Activated CD8-positive, alpha-beta T cell treated with anti-CD3 and anti-CD28 coated beads for 36 hours (primary cell): ENCODE data around the gene TAF4. TPM values are rescaled to one million over a fixed set of nuclear protein-coding genes. Genes with fewer than 3 reads are reported as not detected.

Source experiments
- ATAC-seq: fragments of 200-7000 bp; cut with Tn5 transposase; one replicate; pipeline ENCODE4 v1.10.0; 2021; ENCODE audit warnings: mild to moderate bottlenecking, moderate library complexity
- CTCF ChIA-PET: fragments of 350-600 bp; sonication (Branson Sonifier 250); formaldehyde crosslinking; loops from one replicate; lab custom pipeline; 2021; ENCODE audit warnings: antibody characterized with exemption; lab: Charles Lee
- POLR2A ChIA-PET: fragments of 350-600 bp; sonication (Branson Sonifier 250); formaldehyde crosslinking; loops from one replicate; lab custom pipeline; 2021; ENCODE audit warnings: antibody characterized with exemption; lab: Charles Lee
- DNase-seq: peaks from one replicate; pipeline ENCODE4 v3.0.0-alpha.2; 2020
- H3K27ac Mint-ChIP-seq: one replicate; pipeline ENCODE4 v1.8.0; 2021; ENCODE audit warnings: mild to moderate bottlenecking, mixed read lengths
- H3K27me3 Mint-ChIP-seq: one replicate; pipeline ENCODE4 v1.8.0; 2021; ENCODE audit warnings: mixed read lengths
- H3K36me3 Mint-ChIP-seq: one replicate; pipeline ENCODE4 v1.8.0; 2021; ENCODE audit warnings: low read depth, mixed read lengths
- H3K4me1 Mint-ChIP-seq: one replicate; pipeline ENCODE4 v1.8.0; 2021; ENCODE audit warnings: low read depth, mixed read lengths
- H3K4me3 Mint-ChIP-seq: one replicate; pipeline ENCODE4 v1.8.0; 2021; ENCODE audit warnings: mild to moderate bottlenecking, moderate library complexity, mixed read lengths
- H3K9me3 Mint-ChIP-seq: one replicate; pipeline ENCODE4 v1.8.0; 2021; ENCODE audit warnings: mixed read lengths
- CTCF ChIP-seq: fragments of 200-600 bp; IDR thresholded peaks from one replicate; pipeline ENCODE4 v1.8.0; 2022; ENCODE audit warnings: antibody characterized with exemption, mild to moderate bottlenecking
- intact Hi-C: fragments of 100-400 bp; cut with micrococcal nuclease; formaldehyde crosslinking; loops from one replicate; pipeline ENCODE4 v1.10.0; 2022
- total RNA-seq, 2 experiments: library from RNA; stranded (reverse); gene quantifications; one replicate each; pipeline ENCODE4 v1.2.3, GENCODE V29; 2021

The TAF4 gene
- total RNA-seq, 2 experiments from 2014 or later = 14.1 to 15.9 TPM

GRCh38 chr20:62019144-62019805, 46.4 kb downstream of the TAF4 start:
- ChIA-PET POLR2A (no interaction called here), CTCF (interaction anchor here (1.5 kb wide), 1 partner anchor 8 kb away, joined by 6 read pairs; no protein-coding TSS in a partner anchor)
- TF ChIP-seq CTCF = no peak
- Mint-ChIP-seq H3K4me1 (peaks cover 24% of the 10 kb centered on the region), H3K27me3 (no peaks in the 10 kb centered on the region), H3K4me3 (no peak overlapping the region), H3K27ac (no peak overlapping the region), H3K9me3 (no peaks in the 10 kb centered on the region), H3K36me3 (no peaks in the 10 kb centered on the region)
- DNase-seq (no peak), ATAC-seq (no peak)
- intact Hi-C loops = no loop called here

- H3K9me3 Mint-ChIP-seq = no peaks in the 10 kb centered on the region
- H3K27ac Mint-ChIP-seq = no peak overlapping the region
- POLR2A ChIA-PET = interaction anchor here (0.6 kb wide), 1 partner anchor 111 kb away, joined by 3 read pairs; no protein-coding TSS in a partner anchor
- intact Hi-C loops = no loop called here
- CTCF ChIA-PET = no interaction called here
- peaks cover 23% of the 10 kb centered on the region for H3K4me1 Mint-ChIP-seq
- H3K4me3 Mint-ChIP-seq = no peak overlapping the region
- no peak for ATAC-seq
- no peaks in the 10 kb centered on the region for H3K27me3 Mint-ChIP-seq
- H3K36me3 Mint-ChIP-seq = no peaks in the 10 kb centered on the region
- no peak for DNase-seq
- no peak for TF ChIP-seq CTCF
Observed at GRCh38 chr20:62018437-62019143, 47.1 kb downstream of the TAF4 start.

DNA sequence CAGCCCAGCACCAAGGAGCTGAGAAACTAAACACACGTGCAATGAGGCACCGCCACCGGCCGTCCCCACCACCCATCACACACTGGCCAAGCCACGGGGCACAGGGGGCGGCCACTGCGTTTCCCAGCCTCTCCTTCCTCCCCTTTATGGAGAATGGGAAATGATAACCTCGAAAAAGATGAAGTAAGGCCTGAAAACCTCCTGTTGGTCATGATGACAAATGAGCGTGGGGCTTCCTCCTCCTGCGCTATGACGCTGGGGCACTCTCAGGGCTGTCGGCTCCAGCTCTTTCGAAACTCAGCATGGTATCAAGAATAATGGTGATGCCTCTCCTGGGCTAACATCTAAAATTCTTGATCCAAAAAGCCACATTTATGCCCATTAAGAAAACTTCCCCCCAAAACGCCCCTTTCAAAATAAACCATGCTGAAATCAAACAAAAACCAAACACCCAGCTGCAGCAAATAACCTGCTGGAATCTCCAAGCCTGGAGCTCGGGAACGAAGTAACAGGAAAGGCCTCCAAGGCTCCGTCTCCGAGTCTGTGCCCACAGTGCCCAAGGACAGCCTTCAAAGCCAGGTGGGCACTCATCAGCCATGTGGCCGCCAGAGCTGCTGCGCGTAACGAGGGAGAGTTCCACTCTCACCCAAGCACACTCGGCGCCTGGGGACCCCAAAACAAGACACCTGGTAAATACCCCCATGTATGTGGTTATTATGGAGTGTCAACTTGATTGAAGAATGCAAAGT, 50.0 kb downstream of the TAF4 start:
- peaks cover 19% of the 10 kb centered on the region for H3K4me1 Mint-ChIP-seq
- H3K9me3 Mint-ChIP-seq = no peaks in the 10 kb centered on the region
- H3K27me3 Mint-ChIP-seq = no peaks in the 10 kb centered on the region
- H3K36me3 Mint-ChIP-seq = peaks cover 6% of the 10 kb centered on the region
- no peak for TF ChIP-seq CTCF
- no peak overlapping the region for H3K4me3 Mint-ChIP-seq
- no peak for DNase-seq
- intact Hi-C loops = no loop called here
- ChIA-PET CTCF (interaction anchor here (0.9 to 1.4 kb wide), 2 partner anchors 108 to 126 kb away, joined by 3 read pairs; no protein-coding TSS in a partner anchor), POLR2A (no interaction called here)
- ATAC-seq = no peak
- H3K27ac Mint-ChIP-seq = no peak overlapping the region

GRCh38 chr20:62014889-62015537, 50.7 kb downstream of the TAF4 start:
- no peak for TF ChIP-seq CTCF
- no peaks in the 10 kb centered on the region for H3K27me3 Mint-ChIP-seq
- peaks cover 15% of the 10 kb centered on the region for H3K4me1 Mint-ChIP-seq
- H3K36me3 Mint-ChIP-seq = peaks cover 6% of the 10 kb centered on the region
- ChIA-PET POLR2A (no interaction called here), CTCF (interaction anchor here (1.4 kb wide), 1 partner anchor 109 kb away, joined by 3 read pairs; no protein-coding TSS in a partner anchor)
- no peaks in the 10 kb centered on the region for H3K9me3 Mint-ChIP-seq
- H3K27ac Mint-ChIP-seq = no peak overlapping the region
- ATAC-seq = no peak
- H3K4me3 Mint-ChIP-seq = no peak overlapping the region
- intact Hi-C loops = no loop called here
- DNase-seq = no peak
